Upper lobe of left lung (tissue), 4 donors: ENCODE measurements around the gene DNAJB5.

Experiments
- EP300 ChIP-seq, 4 donors: sonication (generic); formaldehyde crosslinking; IDR thresholded peaks; one replicate each; pipeline ENCODE4 v1.5.1; 2017; ENCODE audit warnings: antibody characterized with exemption in 4 of 4, control low read depth in 2 of 4
- POLR2A ChIP-seq, 4 donors: fragments of 450-650 bp; IDR thresholded peaks; one replicate each; pipeline ENCODE4 v1.5.1; 2016 to 2017; ENCODE audit warnings: antibody characterized with exemption in 4 of 4, mild to moderate bottlenecking in 2 of 4
- POLR2AphosphoS5 ChIP-seq, 2 donors: sonication (generic); formaldehyde crosslinking; IDR thresholded peaks; one replicate each; pipeline ENCODE4 v1.5.1; 2017; ENCODE audit warnings: antibody characterized with exemption in 2 of 2
- TF ChIP-seq, protein P1 (sequence below), 6 experiments: fragments of 450-650 bp in 4 of 6; fragments of 200-600 bp in 2 of 6; sonication (generic) in 2 of 6; IDR thresholded peaks; one replicate each; pipeline ENCODE4 v1.5.1; 2016 to 2019; ENCODE audit warnings: antibody characterized with exemption in 6 of 6

DNA sequence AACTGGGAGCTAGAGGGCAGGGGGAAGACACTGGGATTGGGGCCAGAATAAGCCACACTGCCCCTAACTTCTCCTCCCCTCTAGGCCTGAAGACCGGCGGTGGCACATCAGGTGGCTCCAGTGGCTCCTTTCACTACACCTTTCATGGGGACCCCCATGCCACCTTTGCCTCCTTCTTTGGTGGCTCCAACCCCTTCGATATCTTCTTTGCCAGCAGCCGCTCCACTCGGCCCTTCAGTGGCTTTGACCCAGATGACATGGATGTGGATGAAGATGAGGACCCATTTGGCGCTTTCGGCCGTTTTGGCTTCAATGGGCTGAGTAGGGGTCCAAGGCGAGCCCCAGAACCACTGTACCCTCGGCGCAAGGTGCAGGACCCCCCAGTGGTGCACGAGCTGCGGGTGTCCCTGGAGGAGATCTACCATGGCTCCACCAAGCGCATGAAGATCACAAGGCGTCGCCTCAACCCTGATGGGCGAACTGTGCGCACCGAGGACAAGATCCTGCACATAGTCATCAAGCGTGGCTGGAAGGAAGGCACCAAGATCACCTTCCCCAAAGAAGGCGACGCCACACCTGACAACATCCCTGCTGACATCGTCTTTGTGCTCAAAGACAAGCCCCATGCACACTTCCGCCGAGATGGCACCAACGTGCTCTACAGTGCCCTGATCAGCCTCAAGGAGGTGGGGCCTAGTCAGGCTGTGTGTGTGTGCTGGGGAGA lies 6.8 kb downstream of the DNAJB5 start:
- TF ChIP-seq, protein P1, sequence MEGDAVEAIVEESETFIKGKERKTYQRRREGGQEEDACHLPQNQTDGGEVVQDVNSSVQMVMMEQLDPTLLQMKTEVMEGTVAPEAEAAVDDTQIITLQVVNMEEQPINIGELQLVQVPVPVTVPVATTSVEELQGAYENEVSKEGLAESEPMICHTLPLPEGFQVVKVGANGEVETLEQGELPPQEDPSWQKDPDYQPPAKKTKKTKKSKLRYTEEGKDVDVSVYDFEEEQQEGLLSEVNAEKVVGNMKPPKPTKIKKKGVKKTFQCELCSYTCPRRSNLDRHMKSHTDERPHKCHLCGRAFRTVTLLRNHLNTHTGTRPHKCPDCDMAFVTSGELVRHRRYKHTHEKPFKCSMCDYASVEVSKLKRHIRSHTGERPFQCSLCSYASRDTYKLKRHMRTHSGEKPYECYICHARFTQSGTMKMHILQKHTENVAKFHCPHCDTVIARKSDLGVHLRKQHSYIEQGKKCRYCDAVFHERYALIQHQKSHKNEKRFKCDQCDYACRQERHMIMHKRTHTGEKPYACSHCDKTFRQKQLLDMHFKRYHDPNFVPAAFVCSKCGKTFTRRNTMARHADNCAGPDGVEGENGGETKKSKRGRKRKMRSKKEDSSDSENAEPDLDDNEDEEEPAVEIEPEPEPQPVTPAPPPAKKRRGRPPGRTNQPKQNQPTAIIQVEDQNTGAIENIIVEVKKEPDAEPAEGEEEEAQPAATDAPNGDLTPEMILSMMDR (IDR thresholded peaks at IDR 0.05): no peak
- no peak for TF ChIP-seq POLR2A (IDR thresholded peaks at IDR 0.05)
- TF ChIP-seq EP300 (IDR thresholded peaks at IDR 0.05): no peak
- TF ChIP-seq POLR2AphosphoS5 (IDR thresholded peaks at IDR 0.05): no peak
